HG03521 (cell line): ENCODE results near the gene THRAP3.
A peak's percentile ranks its signal among the peaks of the same experiment; 100 is the strongest.

ENCODE experiments used
- ATAC-seq: cut with Tn5 transposase; IDR thresholded peaks from one replicate; pipeline ENCODE4 v1.9.1; 2021; ENCODE audit warnings: mild to moderate bottlenecking, moderate library complexity; ENCODE audit not compliant: unreplicated experiment

The THRAP3 gene

DNA sequence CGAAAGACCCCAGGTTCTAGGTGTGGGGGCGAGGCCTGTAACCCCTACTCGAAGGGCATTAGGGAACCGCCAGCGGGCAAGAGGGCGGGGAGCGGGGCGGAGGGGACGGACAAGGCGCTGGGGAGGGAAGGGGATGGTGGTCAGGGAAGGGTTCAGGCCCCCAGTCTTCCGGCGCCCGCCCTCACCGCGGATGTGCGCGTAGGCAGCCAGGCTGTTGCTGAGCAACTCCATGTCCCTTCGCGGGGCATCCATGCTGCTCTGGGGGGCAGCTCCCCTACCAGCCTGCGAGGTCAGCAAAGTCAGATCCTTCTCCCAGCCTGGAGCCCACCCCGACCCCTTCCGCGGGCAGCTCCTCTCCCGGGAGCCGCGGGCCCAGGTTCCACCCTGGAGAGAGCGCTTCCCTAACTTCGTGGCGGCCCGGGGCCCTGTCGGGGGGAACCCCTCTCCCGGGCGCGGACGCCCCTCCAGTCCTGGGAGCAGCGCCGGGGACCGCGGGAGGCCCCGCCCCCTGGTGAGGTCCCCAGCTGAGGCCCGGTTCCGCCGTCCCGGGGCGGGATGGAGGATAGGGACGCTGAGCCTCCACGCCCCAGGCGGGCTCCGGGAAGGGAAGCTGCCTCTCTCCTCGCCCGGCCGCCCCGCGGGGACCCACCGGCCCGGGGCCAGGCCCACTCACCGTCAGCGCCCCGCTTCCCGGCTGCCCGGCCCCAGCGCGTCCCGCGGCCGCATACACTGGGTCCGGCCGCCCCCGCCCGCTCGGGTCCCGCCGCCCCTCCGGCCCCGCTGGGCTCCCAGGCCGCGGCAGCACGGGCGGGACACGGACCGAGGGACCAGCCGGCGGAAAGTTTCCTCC, 98.8 kb downstream of the THRAP3 start:
- ATAC-seq, result no peak

DNA sequence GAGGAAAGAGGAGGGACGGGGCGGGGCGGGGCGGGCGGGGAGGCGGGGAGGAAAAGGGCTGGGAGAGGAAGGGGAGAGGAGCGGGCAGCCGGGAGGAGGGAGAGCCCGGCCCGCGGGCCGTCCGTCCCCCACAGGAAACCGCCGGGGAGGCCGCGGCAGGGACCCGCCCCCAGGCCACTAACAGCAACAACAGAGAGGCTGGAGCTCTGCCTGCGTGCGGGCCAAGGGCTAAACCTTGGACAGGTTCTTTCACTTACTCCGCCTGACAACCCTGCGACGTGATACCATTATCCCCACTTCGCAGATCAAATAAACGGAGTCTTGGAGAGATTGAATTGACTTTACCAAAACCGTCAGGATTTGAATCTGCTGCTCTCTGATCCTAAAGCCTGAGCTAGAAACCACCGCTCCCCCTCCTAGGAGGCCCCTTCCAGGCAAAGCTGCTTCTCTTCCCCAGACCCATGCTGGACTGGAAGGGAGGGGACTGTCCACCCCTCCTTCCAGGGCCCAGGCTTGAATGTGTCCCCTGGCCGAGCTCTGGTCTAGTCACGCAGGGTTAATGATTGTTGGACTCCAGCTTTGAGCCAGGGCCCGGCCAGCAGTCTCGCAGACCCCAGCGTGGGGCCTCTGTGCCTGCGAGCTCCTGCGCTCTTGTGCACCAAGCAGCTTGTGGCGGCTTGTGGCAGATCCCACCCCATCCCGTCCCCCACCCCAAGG, 99.6 kb downstream of the THRAP3 start, which contains the start of gene EVA1B:
EVA1B (minus strand) TSS at position 10 of the 717 bp plus-strand sequence. CDS start 608 bp downstream, outside the sequence.
- no peak for ATAC-seq

DNA sequence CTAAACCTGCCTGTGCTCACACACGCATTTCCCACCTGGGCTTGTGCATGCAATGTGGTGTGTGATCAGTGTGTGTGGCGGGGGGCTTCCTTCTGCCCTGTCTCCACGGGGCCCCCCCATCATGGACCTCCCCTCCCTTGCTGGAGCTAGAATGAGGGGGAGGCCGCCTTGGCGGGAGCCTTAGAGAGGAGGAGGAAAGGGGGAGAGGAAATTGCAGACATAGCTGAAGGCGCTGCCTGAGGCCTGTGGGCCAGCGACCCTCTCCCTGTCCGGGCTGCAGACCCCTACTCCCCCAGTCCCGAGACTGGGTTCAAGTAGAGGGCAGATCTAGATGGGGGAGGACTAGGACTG, 100.1 kb downstream of the THRAP3 start:
- no peak for ATAC-seq

DNA sequence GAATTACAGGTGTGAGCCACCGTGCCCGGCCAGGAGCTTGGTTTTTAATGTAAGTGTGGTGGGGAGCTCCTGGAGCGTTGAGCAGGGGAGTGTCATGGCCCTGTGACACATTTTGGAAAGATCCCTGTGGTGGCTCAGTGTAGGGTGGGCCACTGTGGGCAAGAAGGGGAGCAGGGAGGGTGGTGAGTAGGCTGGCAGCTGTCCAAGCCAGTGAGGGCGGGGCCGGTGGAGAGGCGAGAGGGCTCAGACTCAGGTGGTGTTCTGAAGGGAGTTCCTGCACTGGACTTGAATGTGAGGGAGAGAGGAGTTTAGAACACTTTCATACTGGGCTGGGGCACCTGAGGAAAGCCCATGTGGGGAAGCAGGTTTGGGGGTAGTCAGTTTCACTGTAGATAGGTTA, 102.3 kb downstream of the THRAP3 start:
- ATAC-seq, result no peak

DNA sequence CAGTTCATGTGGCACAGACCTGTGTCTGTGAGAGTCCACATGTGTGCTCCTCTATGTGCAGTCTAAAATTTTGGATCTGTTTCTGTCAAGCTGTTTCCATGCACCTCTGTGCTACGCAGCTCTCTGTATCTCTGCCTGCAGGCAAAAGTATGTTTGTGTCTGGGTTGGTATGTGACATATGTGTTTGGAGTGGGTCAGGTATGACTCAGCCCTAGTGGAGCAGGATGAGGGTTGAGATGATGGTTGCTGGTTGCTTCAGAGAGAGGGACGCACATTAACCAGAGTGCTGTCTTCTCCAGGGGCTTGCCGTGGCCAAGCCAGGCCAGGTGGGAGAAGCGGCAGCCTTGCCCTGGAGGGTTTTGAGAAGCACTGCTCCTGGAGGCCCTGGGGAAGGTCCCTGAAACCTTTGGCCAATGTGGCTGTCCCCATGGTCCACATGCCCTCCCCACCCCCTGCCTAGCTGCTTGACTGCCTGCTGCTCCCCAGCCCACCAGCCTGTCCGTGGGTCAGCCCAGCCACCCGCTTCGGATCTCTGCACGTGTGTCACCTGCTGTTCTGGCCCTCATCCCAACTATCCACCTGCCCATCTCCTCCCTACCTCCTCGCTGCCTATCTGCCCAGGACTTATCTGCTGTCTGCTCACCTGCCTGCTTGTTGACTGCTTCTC, 103.3 kb downstream of the THRAP3 start:
- no peak for ATAC-seq

DNA sequence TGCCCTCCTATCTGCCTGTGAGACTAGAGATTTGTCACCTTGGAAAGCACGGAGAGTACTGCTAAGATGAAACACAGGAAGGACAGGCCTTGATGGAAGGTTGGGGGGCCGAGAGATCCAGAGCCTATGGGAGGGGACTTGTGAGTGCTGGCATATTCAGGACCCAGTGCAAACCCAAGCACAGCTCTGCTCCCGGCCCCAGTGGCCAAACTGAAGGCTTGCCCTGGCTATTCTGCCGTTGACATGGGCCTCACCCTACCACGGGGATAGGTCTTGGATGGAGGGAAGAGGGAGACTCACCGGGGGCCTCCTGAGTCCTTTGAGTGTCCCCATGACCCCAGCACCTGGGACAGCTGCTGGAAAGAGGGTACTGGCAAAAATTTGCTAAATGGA, 103.8 kb downstream of the THRAP3 start:
- no peak for ATAC-seq

DNA sequence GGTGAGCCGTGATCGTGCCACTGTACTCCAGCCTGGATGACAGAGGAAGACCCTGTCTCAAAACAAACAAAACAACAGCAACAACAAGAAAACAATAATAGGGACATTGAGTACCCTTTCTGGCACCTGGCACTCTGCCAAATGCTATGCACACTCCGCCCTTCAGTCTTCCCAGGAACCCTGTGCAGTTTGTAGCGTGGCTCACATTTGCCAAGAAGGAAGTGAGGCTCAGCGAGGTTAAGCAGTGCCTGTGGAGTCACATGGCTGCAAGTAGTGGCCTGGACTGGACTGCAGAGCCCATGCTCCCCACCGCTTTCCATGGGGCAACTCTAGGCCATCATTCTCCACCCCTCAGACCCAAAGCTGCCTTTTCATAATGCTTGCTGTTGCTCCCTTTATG, 104.5 kb downstream of the THRAP3 start:
- ATAC-seq, result no peak

DNA sequence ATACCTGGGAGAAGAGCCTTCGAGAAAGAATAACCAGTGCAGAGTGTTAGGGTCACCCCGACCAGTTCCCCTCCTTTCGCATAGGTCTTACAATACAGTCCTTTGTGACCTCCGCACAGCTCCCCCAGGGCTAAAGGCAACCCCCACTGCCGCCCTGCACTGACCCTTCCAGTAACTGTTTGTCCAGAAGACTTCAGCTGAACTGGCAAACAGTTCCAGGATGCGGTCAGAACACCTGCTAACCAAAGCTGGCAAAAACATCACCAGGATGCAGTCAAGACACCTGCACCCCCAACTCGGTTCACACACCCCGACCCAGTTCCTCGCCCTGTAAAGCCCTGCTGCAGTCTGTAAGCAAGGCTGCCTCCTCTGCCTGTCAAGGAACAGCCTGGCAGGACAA, 105.6 kb downstream of the THRAP3 start:
- no peak for ATAC-seq

DNA sequence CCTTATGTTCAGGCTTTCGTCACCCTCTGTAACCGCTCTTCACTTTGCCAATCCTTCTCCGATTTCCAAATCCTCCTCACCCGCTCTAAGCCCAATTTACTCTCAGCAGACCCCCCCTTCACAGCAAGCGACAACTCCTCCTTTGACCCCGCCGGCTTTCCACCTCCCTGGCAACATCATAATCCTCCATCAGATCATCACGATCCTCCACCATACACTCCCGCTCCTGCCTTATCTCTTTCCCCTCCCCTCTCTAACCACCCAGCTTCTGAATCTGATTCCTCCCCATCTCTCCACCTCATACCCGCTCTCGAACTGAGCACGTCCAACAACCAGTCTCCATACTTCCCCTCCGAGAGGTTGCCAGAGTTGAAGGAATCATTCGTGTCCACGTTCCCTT, 106.7 kb downstream of the THRAP3 start:
- ATAC-seq, result no peak

DNA sequence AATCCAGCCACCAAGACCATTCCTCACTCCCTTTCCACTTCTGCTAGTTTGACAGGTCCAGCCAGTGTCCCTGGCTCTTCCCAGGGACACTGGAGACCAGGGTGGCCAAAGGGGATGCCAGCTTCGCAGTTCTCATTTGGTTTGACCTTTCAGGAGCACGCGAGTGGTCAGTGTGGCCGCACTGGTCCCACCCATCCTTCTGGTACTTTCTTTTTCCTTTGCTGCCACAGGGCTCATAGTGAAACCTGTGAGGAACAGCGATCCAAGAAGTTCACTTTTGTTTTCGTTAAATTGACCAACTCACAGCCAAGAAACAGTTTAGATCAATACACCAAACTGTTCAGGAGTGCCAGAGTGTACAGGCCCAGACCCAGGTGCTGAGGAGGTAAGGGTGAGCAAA, 113.6 kb downstream of the THRAP3 start:
- no peak for ATAC-seq

DNA sequence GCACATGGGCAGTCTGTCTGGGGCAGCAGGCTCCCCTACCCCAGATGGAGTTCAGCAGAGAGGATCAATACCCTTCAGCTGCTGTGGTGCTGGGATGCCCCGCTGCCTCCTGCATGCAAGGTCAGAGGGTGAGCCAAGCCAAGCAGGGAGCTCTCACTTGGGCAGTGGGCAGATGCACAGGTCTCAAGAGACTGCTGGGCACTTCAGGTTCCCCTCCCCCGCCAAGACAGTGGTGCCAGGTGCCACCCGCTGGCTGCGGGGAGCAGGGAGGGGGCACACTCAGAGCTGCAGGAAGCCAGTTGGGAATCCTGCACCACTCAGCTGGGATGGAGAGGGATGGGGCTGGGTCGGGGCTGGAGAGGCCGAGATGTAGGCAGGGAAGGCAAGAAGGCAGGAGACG, 115.0 kb downstream of the THRAP3 start:
- no peak for ATAC-seq

DNA sequence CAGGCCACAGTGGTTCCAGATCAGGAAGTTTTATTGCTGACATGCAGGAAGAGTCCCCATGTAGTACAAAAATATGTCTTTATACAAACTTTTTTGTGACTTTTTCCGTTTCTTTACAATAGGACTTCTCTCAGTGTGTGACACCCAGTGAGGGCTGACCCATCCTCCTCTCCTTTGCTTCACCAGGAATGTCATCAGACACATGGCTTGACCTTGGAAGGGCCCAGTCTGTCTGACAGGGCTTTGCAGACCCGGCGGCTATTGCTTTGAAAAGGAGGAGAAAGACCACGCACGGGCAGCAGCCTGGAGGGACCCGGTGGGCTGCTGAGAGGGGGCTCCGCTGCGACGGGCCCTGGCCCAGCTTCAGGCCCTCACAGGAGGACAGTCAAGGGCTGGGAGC, 115.4 kb downstream of the THRAP3 start:
- no peak for ATAC-seq

DNA sequence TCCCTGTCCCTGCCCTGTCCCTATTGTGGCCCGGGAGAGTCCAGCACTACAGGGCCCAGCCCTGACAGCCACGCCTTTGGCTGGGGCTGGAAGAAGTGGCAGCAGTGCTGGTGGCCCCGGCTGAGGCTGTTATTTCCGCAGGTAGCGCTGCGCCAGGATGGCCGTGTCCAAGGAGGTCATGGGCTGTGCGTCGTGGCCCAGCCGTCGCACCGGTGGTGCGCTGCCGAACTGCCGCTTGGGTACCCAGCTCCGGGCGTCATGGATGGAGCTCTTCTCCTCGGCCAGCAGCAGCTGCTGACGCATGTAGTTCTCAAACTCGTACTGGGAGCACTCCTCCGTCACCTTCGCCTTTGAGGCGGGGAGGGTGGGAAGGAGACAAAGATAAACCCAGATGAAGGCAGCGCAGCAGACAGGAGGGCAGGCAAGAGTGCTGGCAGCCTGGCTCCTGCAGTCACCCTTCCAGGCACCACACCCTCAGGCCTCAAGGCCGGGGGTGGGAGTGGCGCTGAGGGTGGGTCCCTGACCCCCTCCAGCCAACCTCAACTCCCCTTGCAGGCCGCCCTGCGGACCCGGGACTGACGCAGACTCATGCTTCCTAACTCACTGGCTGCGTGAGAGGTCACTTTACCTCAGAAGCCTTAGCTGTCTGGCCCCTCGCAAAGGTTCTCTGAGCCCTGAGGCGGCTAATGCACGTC, 117.5 kb downstream of the THRAP3 start:
- ATAC-seq, result no peak

DNA sequence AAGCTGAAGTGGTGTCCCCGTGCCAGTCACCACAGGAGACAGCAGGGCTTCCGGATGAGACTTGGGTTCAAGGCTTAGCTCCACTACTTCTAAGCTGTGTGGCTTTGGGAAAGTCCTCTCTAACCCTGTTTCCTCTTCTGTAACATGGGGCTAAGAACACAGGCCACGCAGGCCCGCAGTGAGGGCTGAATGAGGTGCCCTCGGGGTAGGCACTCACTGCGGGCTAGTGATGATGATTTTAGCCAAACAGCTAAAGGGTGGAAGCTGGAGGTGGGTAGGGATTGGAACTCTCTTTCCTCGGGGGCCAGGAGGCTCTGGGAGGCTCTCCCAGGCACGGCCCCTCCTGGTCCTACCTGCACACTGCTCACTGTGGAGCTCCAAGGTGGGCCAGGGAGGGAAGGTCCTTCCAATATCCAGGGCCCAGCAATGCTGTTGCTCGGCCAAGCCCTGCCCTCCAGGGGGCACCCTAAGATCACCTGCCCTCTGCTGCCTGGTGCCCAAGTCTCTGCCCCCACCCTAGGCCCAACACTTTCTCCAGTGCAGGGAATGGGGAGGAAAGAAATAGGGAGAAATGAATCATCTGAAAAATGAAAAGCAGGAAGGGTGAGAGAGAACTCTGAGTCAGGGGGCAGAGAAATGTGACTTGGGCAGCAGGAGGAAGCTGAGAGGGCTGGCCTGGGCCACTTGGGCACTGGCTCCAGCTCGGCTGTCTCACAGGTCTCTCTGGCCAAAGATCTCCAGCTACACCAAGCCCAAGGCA, 118.4 kb downstream of the THRAP3 start:
- ATAC-seq, result no peak

DNA sequence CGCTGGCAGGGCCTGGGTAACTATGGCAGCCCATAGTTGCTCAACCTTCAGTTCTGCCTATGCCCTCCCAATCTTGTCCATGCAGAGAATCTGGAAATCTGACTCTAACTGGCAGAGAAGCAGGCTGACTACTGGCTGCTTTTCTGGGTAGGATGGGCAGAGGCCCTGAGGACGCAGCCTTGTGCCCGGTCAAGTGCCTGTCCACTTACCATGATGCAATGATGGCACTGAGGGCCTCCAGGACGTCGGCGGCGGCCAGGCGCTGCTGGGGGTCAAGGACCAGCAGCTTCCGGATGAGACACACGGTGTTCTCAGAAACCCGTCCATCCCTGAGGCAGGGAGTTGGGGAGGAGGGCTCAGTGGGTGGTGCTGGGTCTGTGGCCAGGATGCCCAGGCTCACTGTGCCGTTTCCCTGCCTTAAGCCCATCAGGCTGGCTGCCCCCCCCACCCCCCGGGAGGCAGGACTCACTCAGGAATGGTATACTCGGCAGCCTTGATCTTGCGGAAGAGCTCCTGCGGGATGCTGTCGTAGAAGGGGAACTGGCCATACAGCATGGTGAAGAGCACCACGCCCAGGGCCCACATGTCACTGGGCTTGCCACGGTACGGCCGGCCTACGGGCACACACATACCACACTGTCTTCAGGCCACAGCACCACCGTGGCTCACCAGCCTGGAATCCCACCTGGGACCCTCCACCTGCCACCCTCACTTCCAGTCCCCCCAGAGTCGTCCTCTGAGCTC, 119.6 kb downstream of the THRAP3 start:
- no peak for ATAC-seq

DNA sequence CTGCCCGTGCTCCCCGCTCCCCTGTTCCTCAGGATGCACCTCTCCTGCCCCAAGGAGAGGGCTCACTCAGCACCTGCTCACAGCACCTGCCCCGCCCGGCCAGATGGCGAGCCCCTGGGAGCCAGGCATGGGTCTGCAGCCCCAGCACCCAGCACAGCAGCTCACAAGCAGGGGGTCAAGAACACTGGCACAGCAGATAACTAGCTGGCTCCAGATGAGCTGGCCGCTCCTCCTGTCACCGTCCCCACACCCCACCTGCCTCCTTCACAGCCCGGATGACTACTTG, 120.1 kb downstream of the THRAP3 start:
- no peak for ATAC-seq

DNA sequence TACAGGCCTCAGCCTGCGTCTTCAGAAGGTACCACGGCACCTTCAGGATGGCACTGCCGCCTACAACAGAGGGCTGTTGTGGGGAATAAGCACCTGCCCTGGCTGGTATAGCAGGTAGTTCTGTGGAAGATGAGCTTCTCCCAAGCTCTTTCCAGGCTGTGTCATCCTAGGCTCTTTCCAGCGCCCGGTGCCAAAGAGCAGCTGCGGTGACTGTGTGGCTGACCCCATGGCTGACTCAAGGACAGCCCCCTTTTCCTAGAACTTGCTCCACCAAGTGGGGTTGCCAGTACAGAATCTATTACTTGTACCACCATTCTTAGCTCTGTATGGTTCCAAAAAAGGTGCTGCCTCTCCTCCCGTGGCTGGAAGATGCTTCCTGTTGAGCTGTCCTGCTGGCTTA, 121.1 kb downstream of the THRAP3 start:
- no peak for ATAC-seq

DNA sequence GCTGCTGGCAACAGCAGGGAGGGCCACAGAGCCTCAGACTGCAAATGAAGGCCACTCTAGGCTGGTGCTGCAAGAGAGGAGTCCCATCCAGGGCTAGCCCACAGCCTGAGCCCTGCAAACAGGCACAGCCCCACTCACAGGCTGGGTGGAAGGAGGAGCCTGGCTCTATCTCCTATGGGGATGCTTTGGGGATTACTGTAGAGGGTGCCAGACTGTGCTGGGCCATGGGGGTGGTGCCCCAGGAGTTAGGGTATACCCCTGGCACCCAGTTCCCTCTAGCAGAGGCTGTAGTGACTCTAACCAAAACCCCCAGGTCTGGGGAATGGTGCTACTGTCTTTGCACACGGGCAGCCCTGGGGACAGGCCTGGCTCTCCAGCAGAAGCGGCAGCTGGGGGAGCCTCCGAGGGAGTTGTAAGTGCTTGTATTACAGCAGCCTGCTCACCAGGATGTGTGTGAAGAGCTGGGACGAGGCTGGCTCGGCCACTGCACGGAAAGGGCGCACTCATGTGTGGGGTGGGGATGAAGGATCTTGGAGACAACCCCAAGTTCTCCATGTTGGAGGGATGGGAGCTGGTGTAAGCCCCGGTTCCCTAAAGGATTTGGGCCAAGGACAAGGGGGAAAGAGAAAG, 122.6 kb downstream of the THRAP3 start:
- ATAC-seq, result no peak

DNA sequence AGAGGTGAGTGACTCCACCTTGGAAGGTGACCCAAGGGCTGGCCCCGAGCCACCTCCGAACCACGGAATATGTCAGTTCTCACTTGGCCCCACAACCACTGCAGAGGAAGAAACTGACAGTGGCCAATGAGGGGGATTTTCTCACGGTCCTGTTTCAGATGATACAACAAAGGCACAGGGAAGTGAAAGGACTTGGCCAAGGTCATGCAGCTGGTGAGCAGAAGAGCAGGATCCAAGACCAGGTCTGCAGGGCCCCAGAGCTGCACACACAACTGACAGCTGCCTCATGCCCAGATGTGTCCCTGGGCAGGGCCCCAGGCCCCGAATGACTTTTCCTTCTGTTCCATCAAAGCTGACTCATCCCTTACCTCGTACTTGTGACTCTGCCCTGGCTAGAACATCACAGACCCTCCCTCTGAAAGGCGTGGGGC, 125.0 kb downstream of the THRAP3 start:
- peak; percentile 51 for ATAC-seq

DNA sequence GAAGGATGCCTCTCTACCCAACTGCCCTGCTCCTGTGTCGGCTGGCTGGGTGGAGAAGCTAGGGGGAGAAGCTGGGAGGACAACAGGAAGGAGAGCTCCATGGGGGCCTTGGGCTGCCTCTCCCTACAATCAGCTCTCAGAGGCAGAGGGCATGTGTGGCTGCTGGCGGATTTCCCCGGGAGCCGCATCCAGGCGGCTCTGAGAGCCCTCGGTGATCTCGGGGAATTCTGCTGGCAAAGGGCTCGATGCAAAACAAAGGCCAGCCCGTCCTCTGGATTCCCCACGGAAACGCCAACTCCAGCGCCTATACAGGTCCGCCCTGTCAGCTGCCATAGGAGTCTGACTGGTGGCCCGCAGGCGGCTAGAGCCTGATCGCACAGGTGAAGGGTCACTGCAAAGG, 125.6 kb downstream of the THRAP3 start:
- ATAC-seq, result no peak
